GM23338 (cell line): ENCODE data around the gene RAD51D. TPM values are rescaled to one million over a fixed set of nuclear protein-coding genes. Genes with fewer than 3 reads are reported as not detected.

ENCODE experiments used
- ATAC-seq: fragments of 200-7000 bp; cut with Tn5 transposase; 3 replicates; pipeline ENCODE4 v1.9.1; 2020
- DNase-seq: peaks from one replicate; pipeline ENCODE4 v3.0.0-alpha.2; 2015; ENCODE audit warnings: low spot score
- H2AFZ ChIP-seq: fragments of 200-600 bp; sonication (generic); 2 replicates; pipeline ENCODE4 v1.8.0; 2016; ENCODE audit warnings: antibody characterized with exemption, mild to moderate bottlenecking, moderate library complexity
- H3F3A ChIP-seq: fragments of 200-600 bp; sonication (generic); replicated peaks from 2 replicates; pipeline ENCODE4 v1.8.0; 2017; ENCODE audit warnings: antibody characterized with exemption, mixed run types, low read depth
- H3K27ac ChIP-seq: fragments of 200-600 bp; sonication (generic); 2 replicates; pipeline ENCODE4 v1.6.1; 2016; ENCODE audit warnings: low read depth
- H3K27me3 ChIP-seq: fragments of 200-600 bp; sonication (generic); 2 replicates; pipeline ENCODE4 v1.8.0; 2016; ENCODE audit warnings: mild to moderate bottlenecking, mixed run types, moderate library complexity; ENCODE audit not compliant: insufficient read depth
- H3K36me3 ChIP-seq: fragments of 200-600 bp; sonication (generic); 2 replicates; pipeline ENCODE4 v1.8.0; 2016; ENCODE audit warnings: mild to moderate bottlenecking; ENCODE audit not compliant: insufficient read depth
- H3K4me1 ChIP-seq: fragments of 200-600 bp; sonication (generic); 2 replicates; pipeline ENCODE4 v1.8.0; 2016; ENCODE audit warnings: mild to moderate bottlenecking, moderate library complexity; ENCODE audit not compliant: insufficient read depth
- H3K4me2 ChIP-seq: fragments of 200-600 bp; sonication (generic); 2 replicates; pipeline ENCODE4 v1.7.1; 2017; ENCODE audit warnings: mixed run types
- H3K4me3 ChIP-seq: fragments of 200-600 bp; sonication (generic); 2 replicates; pipeline ENCODE4 v1.6.1; 2016; ENCODE audit warnings: mixed run types
- H3K79me2 ChIP-seq: fragments of 200-600 bp; sonication (generic); replicated peaks from 2 replicates; pipeline ENCODE4 v1.8.0; 2017; ENCODE audit warnings: mild to moderate bottlenecking; ENCODE audit not compliant: insufficient read depth
- H3K9me2 ChIP-seq: fragments of 200-600 bp; sonication (generic); 2 replicates; pipeline ENCODE4 v1.8.0; 2017; ENCODE audit not compliant: insufficient read depth
- H4K20me1 ChIP-seq: fragments of 200-600 bp; sonication (generic); replicated peaks from 2 replicates; pipeline ENCODE4 v1.8.0; 2017; ENCODE audit warnings: mild to moderate bottlenecking; ENCODE audit not compliant: insufficient read depth
- H3K27ac Mint-ChIP-seq: 2 replicates; pipeline ENCODE4 v1.8.0; 2020; ENCODE audit warnings: inconsistent platforms, mild to moderate bottlenecking, moderate library complexity, mixed read lengths
- H3K27me3 Mint-ChIP-seq: 3 replicates; pipeline ENCODE4 v1.8.0; 2022; ENCODE audit warnings: low read depth, mild to moderate bottlenecking, moderate library complexity, mixed read lengths, inconsistent platforms; ENCODE audit not compliant: insufficient read depth, poor library complexity
- H3K36me3 Mint-ChIP-seq: 3 replicates; pipeline ENCODE4 v1.8.0; 2021; ENCODE audit warnings: low read depth, mild to moderate bottlenecking, inconsistent platforms, moderate library complexity, mixed read lengths
- H3K4me1 Mint-ChIP-seq: 3 replicates; pipeline ENCODE4 v1.8.0; 2020; ENCODE audit warnings: mild to moderate bottlenecking, inconsistent platforms, mixed read lengths
- H3K4me3 Mint-ChIP-seq: 3 replicates; pipeline ENCODE4 v1.8.0; 2021; ENCODE audit warnings: moderate library complexity, mild to moderate bottlenecking, inconsistent platforms, mixed read lengths
- H3K9me3 Mint-ChIP-seq: 3 replicates; pipeline ENCODE4 v1.8.0; 2020; ENCODE audit warnings: moderate library complexity, mild to moderate bottlenecking, inconsistent platforms, mixed read lengths
- CREB1 ChIP-seq: fragments of 250-450 bp; sonication (Bioruptor Pico); IDR thresholded peaks from 2 replicates; pipeline ENCODE4 v1.5.0; 2020; ENCODE audit warnings: low read depth, mild to moderate bottlenecking, moderate library complexity
- EZH2 ChIP-seq: fragments of 200-600 bp; sonication (generic); IDR thresholded peaks from one replicate; pipeline ENCODE4 v1.8.0; 2017; ENCODE audit warnings: antibody characterized with exemption, mild to moderate bottlenecking, low read depth; ENCODE audit not compliant: unreplicated experiment
- EZH2phosphoT487 ChIP-seq: fragments of 200-600 bp; sonication (generic); IDR thresholded peaks from one replicate; pipeline ENCODE4 v1.8.1; 2018; ENCODE audit warnings: antibody characterized with exemption; ENCODE audit not compliant: unreplicated experiment
- JUNB ChIP-seq: IDR thresholded peaks from one replicate; pipeline ENCODE4 v1.6.1; 2016; ENCODE audit warnings: antibody characterized with exemption; ENCODE audit not compliant: unreplicated experiment
- NANOG ChIP-seq: IDR thresholded peaks from 2 replicates; pipeline ENCODE4 v1.6.1; 2016; ENCODE audit warnings: antibody characterized with exemption, borderline replicate concordance
- POLR2AphosphoS5 ChIP-seq: IDR thresholded peaks from 2 replicates; pipeline ENCODE4 v1.6.1; 2016; ENCODE audit warnings: antibody characterized with exemption, low read depth
- STAT1 ChIP-seq: IDR thresholded peaks from one replicate; pipeline ENCODE4 v1.6.1; 2016; ENCODE audit warnings: antibody characterized with exemption; ENCODE audit not compliant: unreplicated experiment
- ZNF114 ChIP-seq: fragments of 250-450 bp; sonication (Bioruptor Pico); IDR thresholded peaks from 2 replicates; pipeline ENCODE4 v1.5.0; 2020; ENCODE audit warnings: mild to moderate bottlenecking, moderate library complexity
- ZNF331 ChIP-seq: fragments of 250-450 bp; sonication (Bioruptor Pico); IDR thresholded peaks from 2 replicates; pipeline ENCODE4 v1.5.0; 2020; ENCODE audit warnings: low read depth, mild to moderate bottlenecking, moderate library complexity
- polyA plus RNA-seq: library from polyadenylated mRNA; unstranded; fragments of >200 nt; fragmentation: Nextera tagmentation; extraction: Ambion mirVana; gene quantifications from 2 replicates; pipeline ENCODE4 v1.2.1, GENCODE V29; 2016
- total RNA-seq: library from RNA; depleted of rRNA; stranded (reverse); fragments of >200 nt; shearing (Covaris generic); gene quantifications from 2 replicates; pipeline ENCODE4 v1.2.3, GENCODE V29; 2014
- TF ChIP-seq, protein P1 (sequence below): IDR thresholded peaks from 2 replicates; pipeline ENCODE4 v1.6.1; 2016; ENCODE audit warnings: antibody characterized with exemption
- TF ChIP-seq, protein P2 (sequence below), 2 experiments: fragments of 200-600 bp in 1 of 2; sonication (generic) in 1 of 2; conservative IDR thresholded peaks; 2 replicates each; pipeline versions ENCODE4 v1.5.1 to v1.6.1; 2016 to 2017; ENCODE audit warnings: antibody characterized with exemption in 2 of 2, low read depth in 2 of 2, mild to moderate bottlenecking in 2 of 2, moderate library complexity in 1 of 2
- TF ChIP-seq, protein P3 (sequence below): IDR thresholded peaks from one replicate; pipeline ENCODE4 v1.6.1; 2018; ENCODE audit warnings: antibody characterized with exemption; ENCODE audit not compliant: unreplicated experiment
- TF ChIP-seq, protein P4 (sequence below): fragments of 250-450 bp; sonication (Bioruptor Pico); IDR thresholded peaks from 2 replicates; pipeline ENCODE4 v1.5.0; 2020; ENCODE audit warnings: mild to moderate bottlenecking, moderate library complexity

RAD51D gene
- total and polyA plus RNA-seq, 2 experiments from 2014 or later = 5.9 to 11.0 TPM

DNA sequence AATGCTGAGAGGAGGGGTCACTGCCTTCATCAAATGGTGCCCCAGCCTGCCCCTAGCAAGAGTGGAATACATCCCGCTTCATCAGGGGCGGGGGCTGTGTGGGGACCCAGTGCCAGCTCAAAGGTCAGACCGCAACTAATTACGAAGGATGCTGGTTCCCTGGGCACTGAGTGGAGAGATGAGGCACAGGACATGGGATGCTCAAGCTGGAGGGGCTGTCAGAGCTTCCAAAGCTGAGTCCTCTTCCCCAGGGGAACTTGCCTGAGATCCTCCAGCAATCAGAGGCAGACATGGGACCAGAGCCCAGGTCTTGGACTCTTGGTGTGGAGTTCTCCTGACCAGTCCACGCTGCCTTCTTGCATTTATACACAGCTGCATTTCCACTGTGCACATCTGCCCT lies 46.9 kb upstream of the RAD51D start:
- no peak overlapping the region for H3K4me3 Mint-ChIP-seq
- no peaks in the 10 kb centered on the region for H4K20me1 ChIP-seq
- no peak overlapping the region for H3K4me2 ChIP-seq
- H2AFZ ChIP-seq = no peak overlapping the region
- peaks cover 2% of the 10 kb centered on the region; the same call in 1 of the 2 replicates for H3K4me1 ChIP-seq
- no peak overlapping the region for H3K27ac ChIP-seq
- no peaks in the 10 kb centered on the region for H3K9me2 ChIP-seq
- no peak overlapping the region for H3K4me3 ChIP-seq
- peaks cover 4% of the 10 kb centered on the region; the same call in 2 of the 3 replicates for H3K4me1 Mint-ChIP-seq
- no peaks in the 10 kb centered on the region for H3K9me3 Mint-ChIP-seq
- DNase-seq (no peak), ATAC-seq (no peak)
- peaks cover 12% of the 10 kb centered on the region for H3K27me3 Mint-ChIP-seq
- no peaks in the 10 kb centered on the region for H3K79me2 ChIP-seq
- H3K36me3 ChIP-seq = no peaks in the 10 kb centered on the region
- TF ChIP-seq EZH2 (no peak), CREB1 (no peak), NANOG (no peak), ZNF114 (CRISPR knock-in tag) (no peak), EZH2phosphoT487 (no peak), JUNB (no peak), ZNF331 (CRISPR knock-in tag) (no peak), STAT1 (no peak), POLR2AphosphoS5 (no peak)
- TF ChIP-seq, protein P1, sequence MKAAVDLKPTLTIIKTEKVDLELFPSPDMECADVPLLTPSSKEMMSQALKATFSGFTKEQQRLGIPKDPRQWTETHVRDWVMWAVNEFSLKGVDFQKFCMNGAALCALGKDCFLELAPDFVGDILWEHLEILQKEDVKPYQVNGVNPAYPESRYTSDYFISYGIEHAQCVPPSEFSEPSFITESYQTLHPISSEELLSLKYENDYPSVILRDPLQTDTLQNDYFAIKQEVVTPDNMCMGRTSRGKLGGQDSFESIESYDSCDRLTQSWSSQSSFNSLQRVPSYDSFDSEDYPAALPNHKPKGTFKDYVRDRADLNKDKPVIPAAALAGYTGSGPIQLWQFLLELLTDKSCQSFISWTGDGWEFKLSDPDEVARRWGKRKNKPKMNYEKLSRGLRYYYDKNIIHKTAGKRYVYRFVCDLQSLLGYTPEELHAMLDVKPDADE = no peak
- TF ChIP-seq, protein P2, sequence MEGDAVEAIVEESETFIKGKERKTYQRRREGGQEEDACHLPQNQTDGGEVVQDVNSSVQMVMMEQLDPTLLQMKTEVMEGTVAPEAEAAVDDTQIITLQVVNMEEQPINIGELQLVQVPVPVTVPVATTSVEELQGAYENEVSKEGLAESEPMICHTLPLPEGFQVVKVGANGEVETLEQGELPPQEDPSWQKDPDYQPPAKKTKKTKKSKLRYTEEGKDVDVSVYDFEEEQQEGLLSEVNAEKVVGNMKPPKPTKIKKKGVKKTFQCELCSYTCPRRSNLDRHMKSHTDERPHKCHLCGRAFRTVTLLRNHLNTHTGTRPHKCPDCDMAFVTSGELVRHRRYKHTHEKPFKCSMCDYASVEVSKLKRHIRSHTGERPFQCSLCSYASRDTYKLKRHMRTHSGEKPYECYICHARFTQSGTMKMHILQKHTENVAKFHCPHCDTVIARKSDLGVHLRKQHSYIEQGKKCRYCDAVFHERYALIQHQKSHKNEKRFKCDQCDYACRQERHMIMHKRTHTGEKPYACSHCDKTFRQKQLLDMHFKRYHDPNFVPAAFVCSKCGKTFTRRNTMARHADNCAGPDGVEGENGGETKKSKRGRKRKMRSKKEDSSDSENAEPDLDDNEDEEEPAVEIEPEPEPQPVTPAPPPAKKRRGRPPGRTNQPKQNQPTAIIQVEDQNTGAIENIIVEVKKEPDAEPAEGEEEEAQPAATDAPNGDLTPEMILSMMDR (conservative IDR thresholded peaks at IDR 0.05; ENCODE audit: low read depth in 2 of 2) = no peak
- TF ChIP-seq, protein P3, sequence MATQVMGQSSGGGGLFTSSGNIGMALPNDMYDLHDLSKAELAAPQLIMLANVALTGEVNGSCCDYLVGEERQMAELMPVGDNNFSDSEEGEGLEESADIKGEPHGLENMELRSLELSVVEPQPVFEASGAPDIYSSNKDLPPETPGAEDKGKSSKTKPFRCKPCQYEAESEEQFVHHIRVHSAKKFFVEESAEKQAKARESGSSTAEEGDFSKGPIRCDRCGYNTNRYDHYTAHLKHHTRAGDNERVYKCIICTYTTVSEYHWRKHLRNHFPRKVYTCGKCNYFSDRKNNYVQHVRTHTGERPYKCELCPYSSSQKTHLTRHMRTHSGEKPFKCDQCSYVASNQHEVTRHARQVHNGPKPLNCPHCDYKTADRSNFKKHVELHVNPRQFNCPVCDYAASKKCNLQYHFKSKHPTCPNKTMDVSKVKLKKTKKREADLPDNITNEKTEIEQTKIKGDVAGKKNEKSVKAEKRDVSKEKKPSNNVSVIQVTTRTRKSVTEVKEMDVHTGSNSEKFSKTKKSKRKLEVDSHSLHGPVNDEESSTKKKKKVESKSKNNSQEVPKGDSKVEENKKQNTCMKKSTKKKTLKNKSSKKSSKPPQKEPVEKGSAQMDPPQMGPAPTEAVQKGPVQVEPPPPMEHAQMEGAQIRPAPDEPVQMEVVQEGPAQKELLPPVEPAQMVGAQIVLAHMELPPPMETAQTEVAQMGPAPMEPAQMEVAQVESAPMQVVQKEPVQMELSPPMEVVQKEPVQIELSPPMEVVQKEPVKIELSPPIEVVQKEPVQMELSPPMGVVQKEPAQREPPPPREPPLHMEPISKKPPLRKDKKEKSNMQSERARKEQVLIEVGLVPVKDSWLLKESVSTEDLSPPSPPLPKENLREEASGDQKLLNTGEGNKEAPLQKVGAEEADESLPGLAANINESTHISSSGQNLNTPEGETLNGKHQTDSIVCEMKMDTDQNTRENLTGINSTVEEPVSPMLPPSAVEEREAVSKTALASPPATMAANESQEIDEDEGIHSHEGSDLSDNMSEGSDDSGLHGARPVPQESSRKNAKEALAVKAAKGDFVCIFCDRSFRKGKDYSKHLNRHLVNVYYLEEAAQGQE = no peak
- TF ChIP-seq, protein P4, sequence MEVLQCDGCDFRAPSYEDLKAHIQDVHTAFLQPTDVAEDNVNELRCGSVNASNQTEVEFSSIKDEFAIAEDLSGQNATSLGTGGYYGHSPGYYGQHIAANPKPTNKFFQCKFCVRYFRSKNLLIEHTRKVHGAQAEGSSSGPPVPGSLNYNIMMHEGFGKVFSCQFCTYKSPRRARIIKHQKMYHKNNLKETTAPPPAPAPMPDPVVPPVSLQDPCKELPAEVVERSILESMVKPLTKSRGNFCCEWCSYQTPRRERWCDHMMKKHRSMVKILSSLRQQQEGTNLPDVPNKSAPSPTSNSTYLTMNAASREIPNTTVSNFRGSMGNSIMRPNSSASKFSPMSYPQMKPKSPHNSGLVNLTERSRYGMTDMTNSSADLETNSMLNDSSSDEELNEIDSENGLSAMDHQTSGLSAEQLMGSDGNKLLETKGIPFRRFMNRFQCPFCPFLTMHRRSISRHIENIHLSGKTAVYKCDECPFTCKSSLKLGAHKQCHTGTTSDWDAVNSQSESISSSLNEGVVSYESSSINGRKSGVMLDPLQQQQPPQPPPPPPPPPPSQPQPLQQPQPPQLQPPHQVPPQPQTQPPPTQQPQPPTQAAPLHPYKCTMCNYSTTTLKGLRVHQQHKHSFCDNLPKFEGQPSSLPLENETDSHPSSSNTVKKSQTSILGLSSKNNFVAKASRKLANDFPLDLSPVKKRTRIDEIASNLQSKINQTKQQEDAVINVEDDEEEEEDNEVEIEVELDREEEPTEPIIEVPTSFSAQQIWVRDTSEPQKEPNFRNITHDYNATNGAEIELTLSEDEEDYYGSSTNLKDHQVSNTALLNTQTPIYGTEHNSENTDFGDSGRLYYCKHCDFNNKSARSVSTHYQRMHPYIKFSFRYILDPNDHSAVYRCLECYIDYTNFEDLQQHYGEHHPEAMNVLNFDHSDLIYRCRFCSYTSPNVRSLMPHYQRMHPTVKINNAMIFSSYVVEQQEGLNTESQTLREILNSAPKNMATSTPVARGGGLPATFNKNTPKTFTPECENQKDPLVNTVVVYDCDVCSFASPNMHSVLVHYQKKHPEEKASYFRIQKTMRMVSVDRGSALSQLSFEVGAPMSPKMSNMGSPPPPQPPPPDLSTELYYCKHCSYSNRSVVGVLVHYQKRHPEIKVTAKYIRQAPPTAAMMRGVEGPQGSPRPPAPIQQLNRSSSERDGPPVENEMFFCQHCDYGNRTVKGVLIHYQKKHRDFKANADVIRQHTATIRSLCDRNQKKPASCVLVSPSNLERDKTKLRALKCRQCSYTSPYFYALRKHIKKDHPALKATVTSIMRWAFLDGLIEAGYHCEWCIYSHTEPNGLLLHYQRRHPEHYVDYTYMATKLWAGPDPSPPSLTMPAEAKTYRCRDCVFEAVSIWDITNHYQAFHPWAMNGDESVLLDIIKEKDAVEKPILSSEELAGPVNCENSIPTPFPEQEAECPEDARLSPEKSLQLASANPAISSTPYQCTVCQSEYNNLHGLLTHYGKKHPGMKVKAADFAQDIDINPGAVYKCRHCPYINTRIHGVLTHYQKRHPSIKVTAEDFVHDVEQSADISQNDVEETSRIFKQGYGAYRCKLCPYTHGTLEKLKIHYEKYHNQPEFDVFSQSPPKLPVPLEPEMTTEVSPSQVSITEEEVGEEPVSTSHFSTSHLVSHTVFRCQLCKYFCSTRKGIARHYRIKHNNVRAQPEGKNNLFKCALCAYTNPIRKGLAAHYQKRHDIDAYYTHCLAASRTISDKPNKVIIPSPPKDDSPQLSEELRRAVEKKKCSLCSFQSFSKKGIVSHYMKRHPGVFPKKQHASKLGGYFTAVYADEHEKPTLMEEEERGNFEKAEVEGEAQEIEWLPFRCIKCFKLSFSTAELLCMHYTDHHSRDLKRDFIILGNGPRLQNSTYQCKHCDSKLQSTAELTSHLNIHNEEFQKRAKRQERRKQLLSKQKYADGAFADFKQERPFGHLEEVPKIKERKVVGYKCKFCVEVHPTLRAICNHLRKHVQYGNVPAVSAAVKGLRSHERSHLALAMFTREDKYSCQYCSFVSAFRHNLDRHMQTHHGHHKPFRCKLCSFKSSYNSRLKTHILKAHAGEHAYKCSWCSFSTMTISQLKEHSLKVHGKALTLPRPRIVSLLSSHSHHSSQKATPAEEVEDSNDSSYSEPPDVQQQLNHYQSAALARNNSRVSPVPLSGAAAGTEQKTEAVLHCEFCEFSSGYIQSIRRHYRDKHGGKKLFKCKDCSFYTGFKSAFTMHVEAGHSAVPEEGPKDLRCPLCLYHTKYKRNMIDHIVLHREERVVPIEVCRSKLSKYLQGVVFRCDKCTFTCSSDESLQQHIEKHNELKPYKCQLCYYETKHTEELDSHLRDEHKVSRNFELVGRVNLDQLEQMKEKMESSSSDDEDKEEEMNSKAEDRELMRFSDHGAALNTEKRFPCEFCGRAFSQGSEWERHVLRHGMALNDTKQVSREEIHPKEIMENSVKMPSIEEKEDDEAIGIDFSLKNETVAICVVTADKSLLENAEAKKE (CRISPR knock-in tag) = no peak
- H3K36me3 Mint-ChIP-seq = no peaks in the 10 kb centered on the region
- no peaks in the 10 kb centered on the region for H3F3A ChIP-seq
- no peaks in the 10 kb centered on the region for H3K27me3 ChIP-seq
- H3K27ac Mint-ChIP-seq = no peak overlapping the region
